Measurements from ENCODE around the gene DCDC2C. TPM values are rescaled to one million over a fixed set of nuclear protein-coding genes. Genes with fewer than 3 reads are reported as not detected.

The DCDC2C gene
- total RNA-seq, 1 experiment from 2014 or later: not detected

- Mint-ChIP-seq H3K4me1 (ENCODE audit: insufficient read depth, unreplicated experiment) (peaks cover 5% of the 10 kb centered on the region), H3K36me3 (ENCODE audit: insufficient read depth, unreplicated experiment) (no peaks in the 10 kb centered on the region), H3K4me3 (ENCODE audit: unreplicated experiment) (no peak overlapping the region), H3K27ac (ENCODE audit: low read depth, unreplicated experiment) (no peak overlapping the region), H3K27me3 (ENCODE audit: insufficient read depth, unreplicated experiment) (peaks cover 20% of the 10 kb centered on the region), H3K9me3 (ENCODE audit: unreplicated experiment) (no peaks in the 10 kb centered on the region)
- POLR2A ChIA-PET: no interaction called here
- BruUV-seq (replicated peaks): no TSS peak
- TF ChIP-seq, protein P1, sequence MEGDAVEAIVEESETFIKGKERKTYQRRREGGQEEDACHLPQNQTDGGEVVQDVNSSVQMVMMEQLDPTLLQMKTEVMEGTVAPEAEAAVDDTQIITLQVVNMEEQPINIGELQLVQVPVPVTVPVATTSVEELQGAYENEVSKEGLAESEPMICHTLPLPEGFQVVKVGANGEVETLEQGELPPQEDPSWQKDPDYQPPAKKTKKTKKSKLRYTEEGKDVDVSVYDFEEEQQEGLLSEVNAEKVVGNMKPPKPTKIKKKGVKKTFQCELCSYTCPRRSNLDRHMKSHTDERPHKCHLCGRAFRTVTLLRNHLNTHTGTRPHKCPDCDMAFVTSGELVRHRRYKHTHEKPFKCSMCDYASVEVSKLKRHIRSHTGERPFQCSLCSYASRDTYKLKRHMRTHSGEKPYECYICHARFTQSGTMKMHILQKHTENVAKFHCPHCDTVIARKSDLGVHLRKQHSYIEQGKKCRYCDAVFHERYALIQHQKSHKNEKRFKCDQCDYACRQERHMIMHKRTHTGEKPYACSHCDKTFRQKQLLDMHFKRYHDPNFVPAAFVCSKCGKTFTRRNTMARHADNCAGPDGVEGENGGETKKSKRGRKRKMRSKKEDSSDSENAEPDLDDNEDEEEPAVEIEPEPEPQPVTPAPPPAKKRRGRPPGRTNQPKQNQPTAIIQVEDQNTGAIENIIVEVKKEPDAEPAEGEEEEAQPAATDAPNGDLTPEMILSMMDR (IDR thresholded peaks at IDR 0.05; ENCODE audit: unreplicated experiment): no peak
- intact Hi-C loops (cut with micrococcal nuclease): no loop called here
- DNase-seq (ENCODE audit: unreplicated experiment): no peak
- CTCF ChIA-PET: interaction anchor here (0.7 to 1.5 kb wide), 2 partner anchors 24 to 27 kb away, joined by 3 read pairs; no protein-coding TSS in a partner anchor
Observed at GRCh38 chr2:3753561-3753960, 50.2 kb downstream of the DCDC2C start.

DNA sequence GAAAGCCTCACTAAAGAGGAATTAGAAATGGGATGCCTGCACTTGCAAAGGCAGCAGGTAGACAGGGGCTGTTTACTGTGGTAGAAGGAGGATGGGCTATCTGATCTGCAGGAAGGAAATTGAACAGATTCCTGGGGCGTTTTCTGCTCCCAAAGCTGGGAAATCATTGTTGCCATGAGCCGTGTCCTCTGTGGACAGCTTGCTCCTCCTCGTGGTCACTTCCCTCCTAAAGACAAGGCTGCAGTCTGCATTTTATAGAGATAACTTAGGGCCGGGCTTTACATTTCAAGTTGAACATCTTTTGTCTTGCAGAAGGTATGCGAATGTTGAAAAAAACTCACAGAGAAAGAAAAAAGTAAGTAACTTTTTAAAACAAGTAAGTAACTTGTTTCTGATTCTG is 50.9 kb downstream of the DCDC2C start:
- BruUV-seq (replicated peaks): no TSS peak

GRCh38 chr2:3754795-3755194 is 51.4 kb downstream of the DCDC2C start:
- no TSS peak for BruUV-seq (replicated peaks)
- DNase-seq (ENCODE audit: unreplicated experiment): no peak
- H3K27ac Mint-ChIP-seq (ENCODE audit: low read depth, unreplicated experiment): no peak overlapping the region
- no peaks in the 10 kb centered on the region for H3K9me3 Mint-ChIP-seq (ENCODE audit: unreplicated experiment)
- H3K4me1 Mint-ChIP-seq (ENCODE audit: insufficient read depth, unreplicated experiment): peaks cover 12% of the 10 kb centered on the region
- ChIA-PET POLR2A (no interaction called here), CTCF (interaction anchor here (0.7 kb wide), 2 partner anchors 26 to 62 kb away, joined by 3 read pairs; no protein-coding TSS in a partner anchor)
- TF ChIP-seq, protein P1 (IDR thresholded peaks at IDR 0.05; ENCODE audit: unreplicated experiment): no peak
- intact Hi-C loops (cut with micrococcal nuclease): no loop called here
- peaks cover 16% of the 10 kb centered on the region for H3K27me3 Mint-ChIP-seq (ENCODE audit: insufficient read depth, unreplicated experiment)
- H3K36me3 Mint-ChIP-seq (ENCODE audit: insufficient read depth, unreplicated experiment): no peaks in the 10 kb centered on the region
- no peak overlapping the region for H3K4me3 Mint-ChIP-seq (ENCODE audit: unreplicated experiment)

More for the DNA sequence above, 50.9 kb downstream of the DCDC2C start:
- Mint-ChIP-seq H3K4me3 (ENCODE audit: unreplicated experiment) (no peak overlapping the region), H3K4me1 (ENCODE audit: insufficient read depth, unreplicated experiment) (peaks cover 9% of the 10 kb centered on the region), H3K36me3 (ENCODE audit: insufficient read depth, unreplicated experiment) (no peaks in the 10 kb centered on the region), H3K9me3 (ENCODE audit: unreplicated experiment) (no peaks in the 10 kb centered on the region), H3K27ac (ENCODE audit: low read depth, unreplicated experiment) (no peak overlapping the region), H3K27me3 (ENCODE audit: insufficient read depth, unreplicated experiment) (peaks cover 19% of the 10 kb centered on the region)
- ChIA-PET CTCF (interaction anchor here (0.7 to 1.5 kb wide), 3 partner anchors 25 to 62 kb away, joined by 3 read pairs; no protein-coding TSS in a partner anchor), POLR2A (no interaction called here)
- DNase-seq (ENCODE audit: unreplicated experiment): no peak
- TF ChIP-seq, protein P1 (IDR thresholded peaks at IDR 0.05; ENCODE audit: unreplicated experiment): no peak
- intact Hi-C loops (cut with micrococcal nuclease): no loop called here

GRCh38 chr2:3755277-3755676 is 51.9 kb downstream of the DCDC2C start:
- intact Hi-C loops (cut with micrococcal nuclease): no loop called here
- Mint-ChIP-seq H3K4me1 (ENCODE audit: insufficient read depth, unreplicated experiment) (peaks cover 12% of the 10 kb centered on the region), H3K4me3 (ENCODE audit: unreplicated experiment) (no peak overlapping the region), H3K36me3 (ENCODE audit: insufficient read depth, unreplicated experiment) (no peaks in the 10 kb centered on the region), H3K9me3 (ENCODE audit: unreplicated experiment) (no peaks in the 10 kb centered on the region), H3K27ac (ENCODE audit: low read depth, unreplicated experiment) (no peak overlapping the region), H3K27me3 (ENCODE audit: insufficient read depth, unreplicated experiment) (peaks cover 11% of the 10 kb centered on the region)
- no peak for DNase-seq (ENCODE audit: unreplicated experiment)
- no TSS peak for BruUV-seq (replicated peaks)
- ChIA-PET CTCF (no interaction called here), POLR2A (no interaction called here)
- TF ChIP-seq, protein P1 (IDR thresholded peaks at IDR 0.05; ENCODE audit: unreplicated experiment): no peak

Data from MCF 10A (cell line).